HPDE6-E6E7 (cell line): ENCODE measurements around the gene IFI27L2.

Source experiments
- DNase-seq: peaks from one replicate; pipeline ENCODE4 v3.0.0; 2011; ENCODE audit warnings: missing footprints; ENCODE audit errors: extremely low spot score

IFI27L2 gene

GRCh38 chr14:94100847-94101246 lies 28.6 kb downstream of the IFI27L2 start:
- DNase-seq = no peak

- DNase-seq = no peak
Measured at GRCh38 chr14:94099006-94099405, 30.4 kb downstream of the IFI27L2 start.

DNA sequence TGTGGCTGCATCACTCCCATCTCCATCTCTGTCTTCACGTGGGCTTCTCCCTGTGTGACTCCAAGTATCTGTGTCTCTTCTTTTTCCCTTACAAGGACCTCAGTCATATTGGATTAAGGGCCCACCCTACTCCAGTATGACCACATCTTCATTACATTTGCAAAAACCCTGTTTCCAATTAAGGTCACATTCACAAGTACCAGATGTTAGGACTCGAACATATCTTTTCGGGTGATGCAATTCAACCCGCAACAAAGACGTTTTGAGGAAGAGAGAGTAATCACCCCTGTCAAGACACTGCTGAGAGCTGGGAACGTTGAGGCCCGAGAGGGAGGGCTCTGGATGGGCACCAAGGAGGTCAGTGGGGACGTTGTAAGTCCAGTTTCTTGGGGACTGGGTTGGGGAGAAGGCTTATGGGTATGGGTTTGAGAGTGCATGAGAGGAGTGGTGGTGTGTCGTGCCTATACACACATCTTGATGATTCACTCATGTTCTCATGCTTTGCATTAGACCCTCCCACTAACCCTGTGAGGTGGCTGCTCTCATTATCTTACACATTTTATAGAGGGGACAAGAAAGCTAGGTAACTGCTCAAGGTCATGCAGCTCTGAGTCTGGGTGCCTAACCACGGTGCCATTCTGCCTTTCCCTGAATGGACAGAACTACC lies 30.9 kb downstream of the IFI27L2 start:
- no peak for DNase-seq

GRCh38 chr14:94097091-94097490 lies 32.3 kb downstream of the IFI27L2 start:
- DNase-seq = no peak

GRCh38 chr14:94093418-94093817 lies 36.0 kb downstream of the IFI27L2 start:
- no peak for DNase-seq

GRCh38 chr14:94089479-94089878 lies 39.9 kb downstream of the IFI27L2 start:
- DNase-seq = no peak

- no peak for DNase-seq
Measured at GRCh38 chr14:94088516-94088915, 40.9 kb downstream of the IFI27L2 start.

GRCh38 chr14:94087891-94088290 lies 41.5 kb downstream of the IFI27L2 start:
- DNase-seq = no peak

DNA sequence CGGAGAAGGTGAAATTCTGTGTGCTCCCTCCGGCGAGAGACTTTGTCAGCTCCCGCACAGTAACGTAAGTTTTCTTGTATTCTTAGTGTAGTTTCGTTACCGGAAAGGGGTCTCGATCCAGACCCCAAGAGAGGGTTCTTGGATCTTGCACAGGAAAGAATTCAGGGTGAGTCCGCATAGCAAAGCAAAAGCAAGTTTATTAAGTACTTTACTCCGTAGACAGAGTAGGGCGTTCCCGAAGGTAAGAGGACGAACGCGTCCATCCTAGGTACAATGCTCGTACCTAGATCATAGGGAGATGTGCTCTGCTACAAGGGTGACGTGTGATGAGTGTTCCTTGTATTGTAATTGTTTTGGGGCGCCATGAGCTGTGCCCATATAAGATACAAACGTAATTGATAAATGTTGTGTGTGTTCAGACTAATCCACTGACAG lies 48.0 kb downstream of the IFI27L2 start:
- peak; percentile 20 for DNase-seq

GRCh38 chr14:94080621-94081385 lies 48.6 kb downstream of the IFI27L2 start, which contains the start of the genes DDX24 and IFI27L1:
TSS of gene DDX24 (minus strand) at chr14:94081202. CDS start at chr14:94079742, 1,460 bp downstream.
TSS of gene IFI27L1 (plus strand) at chr14:94081310. CDS start at chr14:94096938, 15,628 bp downstream.
- peak; percentile 97 for DNase-seq

GRCh38 chr14:94079891-94080620 lies 49.3 kb downstream of the IFI27L2 start:
- DNase-seq = peak; percentile 49

DNA sequence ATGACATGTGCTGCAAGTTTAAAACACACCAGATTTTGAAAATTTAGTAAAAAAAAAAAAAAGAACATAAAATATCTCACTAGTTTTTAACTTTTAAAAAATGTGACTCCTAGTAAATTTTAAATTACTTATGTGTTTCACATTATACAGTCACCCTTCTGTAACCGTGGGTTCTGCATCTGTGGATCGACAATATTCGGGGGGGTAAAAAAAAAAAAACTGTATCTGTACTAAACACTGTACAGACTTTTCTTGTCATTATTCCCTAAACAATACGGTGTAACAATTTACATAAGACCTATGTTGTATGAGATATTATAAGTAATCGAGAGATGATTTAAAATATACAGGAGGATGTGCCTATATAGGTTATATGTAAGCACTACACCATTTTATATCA lies 51.6 kb downstream of the IFI27L2 start:
- DNase-seq = no peak
